Hindlimb muscle (tissue), 1 donor: ENCODE measurements around the gene LRP1. TPM values are rescaled to one million over a fixed set of nuclear protein-coding genes. Genes with fewer than 3 reads are reported as not detected.
"Not testable (repeated sequence)": the region's sequence is repeated elsewhere in the genome, so short reads cannot be mapped to it uniquely, and the experiment has no call there.

Experiments used
- DNase-seq: peaks from one replicate; pipeline ENCODE4 v3.0.0-alpha.2; 2013
- polyA plus RNA-seq: library from polyadenylated mRNA; unstranded; fragments of 120-200 nt; gene quantifications from one replicate; pipeline ENCODE4 v1.2.1, GENCODE V29; 2013; ENCODE audit not compliant: insufficient read length

The LRP1 gene
- polyA plus RNA-seq, 1 donor, result 130 TPM

DNA sequence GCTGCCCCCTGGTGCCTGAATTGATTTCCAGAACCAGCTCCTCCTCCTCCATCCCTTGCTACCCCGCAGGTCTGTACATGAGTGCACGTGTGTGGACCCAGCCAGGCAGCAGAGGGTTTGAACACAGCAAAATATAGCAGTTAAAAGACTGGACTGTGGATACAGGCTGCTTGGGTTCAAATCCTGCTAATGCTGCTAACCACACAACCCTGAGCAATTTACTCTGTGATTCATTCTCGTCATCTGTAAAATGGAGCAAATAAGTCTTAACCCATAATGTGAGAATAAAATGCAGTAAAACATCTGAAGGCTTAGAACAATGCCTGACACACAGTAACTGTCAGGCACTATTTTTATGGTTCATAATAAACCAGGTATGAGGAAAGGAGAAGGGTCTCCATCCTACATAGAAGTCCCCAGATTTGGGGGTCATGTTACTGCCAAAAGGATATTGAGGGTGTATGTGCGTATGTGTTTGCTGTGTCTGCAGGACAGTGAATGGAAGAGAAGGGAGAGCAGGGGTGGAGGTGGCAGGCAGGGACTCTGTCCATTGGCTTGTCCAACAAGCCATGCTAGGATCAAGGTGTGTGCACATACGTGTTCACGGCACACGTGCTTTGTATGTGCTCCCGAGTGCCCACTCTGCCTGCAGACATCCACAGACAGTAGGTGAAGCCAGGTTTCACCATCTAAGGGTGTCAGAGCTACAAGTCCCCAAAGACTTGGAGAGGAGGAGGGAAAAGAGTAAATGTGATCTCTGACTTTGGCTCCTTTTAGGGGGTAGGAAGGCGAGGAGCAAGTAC, 15.6 kb upstream of the LRP1 start:
- DNase-seq, result no peak

DNA sequence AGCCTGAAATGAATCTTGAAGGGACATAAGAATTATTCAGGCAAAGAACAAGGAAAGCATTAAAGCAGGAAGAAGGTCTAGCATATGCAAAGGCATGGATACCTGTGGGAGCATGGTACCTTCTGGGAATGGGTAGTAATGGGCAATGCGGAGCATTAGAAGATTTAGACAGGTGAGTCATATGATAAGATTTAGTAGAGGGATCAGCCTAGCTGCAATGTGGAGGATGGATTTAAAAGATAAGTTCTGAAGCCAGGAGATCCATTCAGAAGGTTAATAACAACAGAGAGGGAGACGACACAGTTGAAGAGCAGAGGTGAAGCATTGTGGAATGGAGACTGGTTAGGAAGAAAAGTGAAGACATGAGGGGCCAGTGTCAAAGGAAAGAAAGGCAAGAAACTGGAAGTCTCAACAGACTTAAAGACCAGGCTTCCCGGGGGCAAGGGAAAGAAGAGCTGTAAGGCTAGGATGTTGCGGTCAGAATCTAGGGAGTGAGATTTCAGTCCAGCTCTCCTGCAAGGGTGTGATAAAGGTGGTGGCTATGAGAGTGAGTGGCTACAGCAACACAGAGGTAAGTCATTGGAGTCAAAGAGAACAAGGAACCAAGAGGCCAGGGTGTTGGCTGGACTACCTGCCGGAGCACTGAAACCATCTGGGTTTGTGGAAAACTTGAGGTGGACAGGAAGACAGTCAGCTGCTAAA, 11.6 kb upstream of the LRP1 start:
- no peak for DNase-seq

DNA sequence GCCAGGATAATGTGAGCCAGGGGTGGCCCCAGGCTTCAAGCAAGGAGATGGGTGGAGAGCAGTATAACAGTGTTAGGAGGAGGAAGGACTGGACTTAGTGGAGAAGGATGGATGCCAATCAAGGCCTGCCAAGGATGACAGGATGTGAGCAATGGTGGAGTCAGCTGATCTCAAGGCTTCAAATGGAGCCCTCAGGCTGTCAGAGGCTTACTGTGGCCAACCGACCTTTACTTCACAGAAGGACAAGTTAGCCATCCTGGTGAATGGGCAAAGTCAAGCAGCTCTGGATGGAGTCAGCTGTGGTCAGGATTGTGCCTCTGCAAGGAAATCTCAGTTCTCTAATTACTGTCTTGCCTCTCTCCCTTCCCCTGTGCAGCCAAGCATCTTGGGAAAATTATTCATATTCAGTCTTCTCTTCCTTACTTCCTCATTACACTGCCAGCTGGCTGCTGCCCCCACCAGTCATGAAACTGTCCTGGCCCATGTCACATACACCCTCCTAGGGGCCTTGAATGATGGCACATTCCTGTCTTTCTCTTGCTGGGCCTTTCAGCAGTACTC, 9.5 kb upstream of the LRP1 start:
- no peak for DNase-seq

DNA sequence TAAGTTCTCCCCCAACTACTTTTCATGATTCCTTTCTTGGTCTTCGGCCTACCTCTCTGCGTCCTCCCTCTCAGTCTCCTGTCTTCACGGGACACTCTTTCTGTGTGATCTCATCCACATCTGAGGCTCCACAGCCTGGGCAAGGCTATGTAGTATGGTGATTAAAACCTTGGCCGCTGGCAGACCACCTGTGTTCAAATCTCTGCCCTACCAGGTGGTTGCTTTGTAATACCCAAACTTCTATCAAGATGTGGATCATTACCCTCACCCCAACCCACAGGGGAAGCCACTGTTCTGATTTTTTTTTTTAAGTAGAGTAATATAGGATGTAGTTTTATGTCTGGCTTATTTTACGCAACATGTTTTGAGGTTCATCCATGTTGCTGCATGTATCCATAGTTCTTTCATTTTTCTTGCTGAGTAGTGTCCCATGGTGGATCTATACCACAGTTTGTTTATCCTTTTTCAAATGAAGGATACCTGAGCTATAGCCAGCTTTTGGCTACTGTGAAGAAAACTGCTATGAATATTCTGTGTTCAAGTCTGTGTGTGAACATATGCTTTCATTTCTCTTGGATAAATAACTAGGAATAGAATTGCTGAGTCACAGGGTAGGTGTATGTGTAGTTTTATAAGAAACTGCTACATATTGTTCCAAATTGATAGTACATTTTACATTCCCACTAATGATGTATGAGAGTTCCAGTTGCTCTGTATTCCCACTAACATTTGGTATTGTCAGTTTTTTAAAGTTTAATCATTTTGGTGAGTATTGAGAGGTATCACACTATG, 8.8 kb upstream of the LRP1 start:
- DNase-seq, result no peak

DNA sequence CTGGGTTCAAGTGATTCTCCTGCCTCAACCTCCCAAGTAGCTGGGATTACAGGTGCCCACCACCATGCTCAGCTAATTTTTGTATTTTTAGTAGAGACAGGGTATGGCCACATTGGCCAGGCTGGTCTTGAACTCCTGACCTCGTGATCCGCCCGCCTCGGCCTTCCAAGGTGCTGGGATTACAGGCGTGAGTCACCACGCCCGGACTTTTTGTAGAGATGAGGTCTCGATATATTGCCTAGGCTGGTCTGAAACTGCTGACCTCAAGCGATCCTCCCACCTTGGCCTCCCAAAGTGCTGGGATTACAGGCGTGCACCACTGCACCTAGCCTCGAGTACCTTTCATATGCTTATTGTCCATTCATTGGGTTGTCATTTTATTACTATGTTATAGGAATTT, 7.6 kb upstream of the LRP1 start:
- not testable (repeated sequence) for DNase-seq

DNA sequence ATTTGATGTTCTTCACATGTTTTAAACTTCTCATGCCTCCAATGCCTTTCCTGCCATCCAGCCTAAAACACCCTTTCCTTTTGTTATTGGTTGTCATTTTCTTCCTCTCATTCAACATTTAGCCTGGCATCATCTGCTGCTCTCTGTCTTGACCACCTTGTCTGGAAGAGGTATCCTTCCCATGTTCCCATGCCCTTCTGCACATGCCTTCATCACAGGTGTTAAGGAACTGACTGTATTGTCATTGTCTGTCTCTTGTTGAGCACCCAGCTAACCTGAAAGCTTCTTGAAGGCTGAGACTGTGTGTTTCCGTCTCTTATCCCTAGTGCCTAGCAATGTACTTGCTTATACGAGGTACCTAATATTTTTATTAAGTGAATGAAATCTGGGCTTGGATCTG, 4.5 kb upstream of the LRP1 start:
- DNase-seq, result no peak

DNA sequence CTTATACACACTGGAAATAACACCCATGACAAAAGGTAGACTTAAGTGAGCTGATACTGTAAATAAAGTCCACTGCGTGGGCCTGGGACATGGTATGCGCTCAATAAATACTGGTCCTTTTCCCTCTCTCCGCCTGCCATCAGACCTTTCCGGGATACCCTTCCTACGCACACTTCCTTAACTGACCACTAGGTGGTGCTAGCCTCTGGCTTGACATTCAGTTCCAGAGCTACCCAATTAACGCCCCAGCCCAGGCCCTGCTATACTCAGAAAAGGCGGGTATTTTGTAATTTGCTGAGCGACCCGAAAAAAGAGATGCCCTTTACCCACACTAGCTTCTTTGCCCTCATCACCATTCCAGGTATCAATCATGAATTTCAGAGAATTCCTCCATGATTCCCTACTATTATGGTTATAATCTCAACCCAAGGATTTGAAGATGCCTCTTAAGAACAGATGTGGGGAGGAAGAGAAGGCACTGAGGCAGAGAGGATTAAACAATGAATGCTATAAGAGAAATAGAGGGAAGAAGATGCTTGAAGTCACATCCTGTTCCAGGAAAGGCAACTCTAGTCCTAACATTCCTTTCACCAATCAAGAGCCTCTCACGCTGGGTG, 3.9 kb upstream of the LRP1 start:
- DNase-seq, result peak; percentile 74

DNA sequence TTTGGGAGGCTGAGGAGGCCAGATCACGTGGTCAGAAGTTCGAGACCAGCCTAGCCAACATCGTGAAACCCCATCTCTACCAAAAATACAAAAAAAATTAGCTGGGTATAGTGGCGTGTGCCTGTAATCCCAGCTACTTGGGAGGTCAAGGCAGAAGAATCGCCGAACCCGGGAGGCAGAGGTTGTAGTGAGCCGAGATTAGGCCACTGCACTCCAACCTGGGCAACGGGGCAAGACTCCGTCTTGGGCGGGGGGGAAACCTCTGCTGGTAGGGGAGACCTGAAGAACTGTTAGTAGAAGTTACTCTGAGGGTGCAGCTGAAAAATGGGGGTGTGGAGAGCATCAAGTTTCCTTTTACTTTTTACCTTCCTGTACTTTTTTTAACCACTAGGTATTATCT, 2.2 kb upstream of the LRP1 start:
- no peak for DNase-seq

DNA sequence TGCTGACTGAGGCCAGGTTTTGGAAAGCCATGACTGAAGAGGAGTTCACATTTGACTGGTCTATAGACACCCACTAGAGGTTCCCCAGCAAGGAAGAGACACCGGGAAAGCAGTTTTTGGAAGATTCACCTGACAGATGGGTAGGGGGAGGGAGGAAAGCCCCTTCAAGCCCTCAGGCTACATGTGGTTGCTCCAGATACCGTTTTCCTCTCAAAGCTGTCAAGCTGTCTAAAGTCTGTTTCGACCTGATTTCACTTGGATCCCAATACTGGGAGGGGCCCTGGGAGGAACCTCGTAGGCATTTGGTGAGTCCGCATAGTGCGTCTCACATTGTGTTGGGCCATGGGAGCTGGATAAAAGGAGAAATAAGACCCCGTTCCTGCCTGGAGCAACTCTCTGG, 1.7 kb upstream of the LRP1 start:
- no peak for DNase-seq

DNA sequence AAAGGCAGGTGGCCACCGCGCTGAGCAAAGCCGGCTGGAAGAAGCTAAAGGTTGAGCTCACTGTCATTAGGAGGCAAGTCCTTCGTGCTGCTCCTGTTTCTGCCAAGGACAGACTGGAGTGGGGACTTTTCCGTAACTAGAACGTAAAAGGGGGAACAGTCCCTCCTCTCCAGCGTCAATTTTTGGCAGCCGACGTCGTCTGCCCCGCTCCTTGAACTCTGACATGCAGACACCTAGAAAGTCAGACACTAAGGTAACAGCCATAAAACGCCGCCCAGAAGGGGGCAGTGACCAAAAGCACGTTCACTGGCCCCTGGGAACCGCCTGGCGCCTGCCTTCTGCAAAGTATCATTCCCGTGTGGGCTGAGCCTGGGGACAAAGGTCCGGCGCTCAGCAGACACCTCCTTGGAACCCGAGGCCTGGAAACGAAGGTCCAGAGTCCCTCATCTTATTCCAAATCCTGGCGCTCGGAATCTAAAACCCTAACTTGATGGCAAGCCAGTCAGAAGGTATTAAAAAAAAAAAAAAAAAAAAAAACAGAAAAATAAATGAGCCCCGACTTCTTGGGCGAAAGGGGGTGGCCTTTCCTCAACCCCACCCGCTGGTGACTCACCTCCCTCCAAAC, 1.1 kb upstream of the LRP1 start:
- no peak for DNase-seq

DNA sequence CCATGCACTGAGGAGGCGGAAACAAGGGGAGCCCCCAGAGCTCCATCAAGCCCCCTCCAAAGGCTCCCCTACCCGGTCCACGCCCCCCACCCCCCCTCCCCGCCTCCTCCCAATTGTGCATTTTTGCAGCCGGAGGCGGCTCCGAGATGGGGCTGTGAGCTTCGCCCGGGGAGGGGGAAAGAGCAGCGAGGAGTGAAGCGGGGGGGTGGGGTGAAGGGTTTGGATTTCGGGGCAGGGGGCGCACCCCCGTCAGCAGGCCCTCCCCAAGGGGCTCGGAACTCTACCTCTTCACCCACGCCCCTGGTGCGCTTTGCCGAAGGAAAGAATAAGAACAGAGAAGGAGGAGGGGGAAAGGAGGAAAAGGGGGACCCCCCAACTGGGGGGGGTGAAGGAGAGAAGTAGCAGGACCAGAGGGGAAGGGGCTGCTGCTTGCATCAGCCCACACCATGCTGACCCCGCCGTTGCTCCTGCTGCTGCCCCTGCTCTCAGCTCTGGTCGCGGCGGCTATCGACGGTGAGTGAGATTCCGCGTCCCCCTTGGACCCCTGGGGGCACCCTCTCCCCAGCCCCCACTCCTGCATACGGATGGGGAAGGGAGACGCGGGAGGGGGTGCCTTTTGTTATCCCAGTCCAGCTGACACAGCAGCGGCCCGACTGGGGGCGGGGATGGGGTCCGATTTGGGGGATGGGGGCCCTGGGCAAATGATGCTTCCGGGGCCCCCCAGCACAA, 400 bp downstream of the LRP1 start:
- DNase-seq, result no peak

DNA sequence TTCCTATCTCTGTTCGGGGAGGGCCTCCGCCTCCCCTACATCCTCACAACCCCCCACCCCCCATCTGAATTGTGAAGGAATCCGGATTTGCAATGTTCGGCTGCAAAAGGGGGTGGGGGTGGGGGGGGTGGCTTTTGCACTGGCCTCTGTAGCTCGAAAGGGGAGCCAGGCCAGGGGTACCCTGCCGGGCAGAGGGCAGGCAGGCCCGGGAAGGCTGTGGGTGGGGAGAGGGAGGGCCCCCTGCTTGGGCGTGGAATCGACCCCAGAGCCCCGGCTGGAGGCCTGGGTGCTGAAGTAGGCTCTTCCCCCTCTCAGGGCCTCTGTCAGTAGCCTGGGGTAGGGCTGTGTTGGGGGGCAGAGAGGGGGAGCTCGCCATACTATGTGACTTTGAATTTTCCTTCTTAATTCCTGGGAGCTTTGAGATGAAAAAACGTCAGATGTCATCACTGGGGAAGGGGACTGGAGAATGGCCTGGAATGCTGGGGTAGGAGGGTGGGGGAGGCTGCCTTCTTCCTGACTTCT, 1.1 kb downstream of the LRP1 start:
- no peak for DNase-seq

DNA sequence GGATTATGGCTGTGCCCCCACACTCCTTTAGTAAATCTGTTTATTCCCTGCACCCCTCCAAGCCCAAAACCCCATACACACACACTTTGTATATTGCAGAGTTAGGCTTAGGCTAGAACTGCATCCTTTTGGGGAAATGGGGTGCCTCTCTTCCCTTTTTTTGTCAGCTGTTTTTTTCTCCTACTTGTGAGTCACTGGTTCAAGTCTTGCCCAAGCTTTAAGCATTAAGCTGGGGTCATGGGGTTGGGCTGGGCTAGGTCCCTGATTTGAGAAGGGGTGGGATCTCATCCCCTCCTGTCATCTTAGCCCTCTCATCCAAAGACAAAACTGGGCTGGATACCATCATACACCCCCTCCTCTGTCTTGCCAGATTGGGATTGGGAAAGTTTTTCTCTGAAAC, 1.6 kb downstream of the LRP1 start:
- DNase-seq, result no peak

DNA sequence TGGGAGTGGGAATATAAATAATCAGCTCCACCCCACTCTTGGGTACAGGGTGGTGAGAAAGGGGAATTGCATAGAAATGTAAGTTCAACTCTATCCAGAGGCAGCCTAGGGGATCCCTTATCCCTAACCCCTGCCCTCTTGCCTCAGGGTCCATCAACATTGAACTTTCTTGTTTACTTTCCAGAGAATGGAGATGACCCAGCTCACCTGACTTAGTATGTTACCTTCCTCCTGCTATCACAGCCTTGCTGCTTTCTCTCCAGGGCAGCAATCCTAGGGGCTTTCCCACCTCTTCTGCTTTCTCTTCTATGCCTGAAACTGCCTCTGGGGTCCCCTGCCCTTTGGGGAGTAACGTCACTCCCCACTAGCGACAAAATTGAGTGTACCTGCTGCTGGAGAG, 2.7 kb downstream of the LRP1 start:
- no peak for DNase-seq

DNA sequence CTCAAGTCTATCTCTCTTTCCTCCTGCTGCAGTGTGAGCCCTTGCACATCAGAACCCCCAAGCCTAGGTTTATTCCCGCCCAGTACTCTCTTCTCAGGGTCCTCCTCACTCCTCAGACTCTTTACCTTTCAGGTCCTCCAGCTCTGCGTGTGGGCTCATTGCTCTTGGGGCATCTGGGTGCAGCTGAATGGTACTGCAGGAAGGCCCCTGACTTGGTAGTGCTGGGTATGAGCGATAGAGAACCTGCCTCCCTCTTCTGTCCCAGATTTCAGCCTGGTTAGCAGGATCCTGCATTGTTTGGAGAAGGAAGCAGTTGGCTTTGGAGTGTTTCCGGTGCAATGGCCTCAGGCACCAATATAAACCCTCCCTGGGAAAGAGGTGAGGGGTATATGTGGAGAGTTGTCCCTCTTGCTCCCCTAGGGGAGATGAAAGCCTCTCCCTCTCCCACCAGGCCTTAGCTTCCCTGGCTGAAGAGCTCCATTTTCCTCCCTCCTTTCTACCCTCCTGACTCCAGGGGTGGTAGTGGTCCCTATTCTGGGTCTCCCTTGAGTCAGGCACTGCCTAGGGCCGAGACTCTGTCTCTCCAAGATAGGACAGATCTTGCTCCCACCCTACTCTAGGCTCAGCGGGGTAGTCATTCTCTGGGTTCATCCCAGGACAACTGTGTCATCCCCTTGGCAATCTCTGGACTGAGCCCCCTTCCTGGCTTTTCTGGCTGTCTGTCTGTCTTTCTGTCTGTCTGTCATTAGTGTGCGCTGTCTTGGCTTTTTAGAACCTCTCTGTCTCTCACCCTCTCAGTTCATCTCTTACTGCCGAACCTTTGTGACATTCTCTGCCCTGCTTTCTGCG, 3.8 kb downstream of the LRP1 start:
- DNase-seq, result no peak

DNA sequence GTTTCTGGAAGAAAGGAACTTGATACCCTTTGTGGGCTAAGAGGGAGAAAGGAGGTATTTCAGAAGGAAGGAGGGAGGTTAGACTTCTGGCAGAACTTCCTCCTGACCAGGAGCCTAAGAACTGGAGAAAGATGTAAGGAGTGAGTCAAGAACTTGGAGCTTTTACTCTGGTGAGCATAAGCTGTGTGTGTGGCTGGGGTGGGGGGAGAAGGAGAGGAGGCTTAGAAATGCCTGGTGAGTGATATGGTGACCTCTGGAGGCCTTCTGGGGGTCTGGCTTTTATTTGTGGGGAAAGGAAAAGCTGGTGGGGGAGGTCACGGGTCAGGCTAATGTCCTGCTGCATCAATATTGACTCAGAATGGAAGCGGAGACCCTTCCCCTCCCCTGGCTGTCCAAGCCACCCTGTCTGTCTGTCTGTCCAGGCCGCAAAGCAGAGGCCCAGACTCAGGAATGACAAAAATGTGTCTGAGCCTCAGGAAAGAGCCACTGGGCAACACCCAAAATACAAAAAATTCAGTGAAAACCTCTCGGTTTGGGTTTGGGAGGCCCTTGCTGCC, 4.8 kb downstream of the LRP1 start:
- no peak for DNase-seq

DNA sequence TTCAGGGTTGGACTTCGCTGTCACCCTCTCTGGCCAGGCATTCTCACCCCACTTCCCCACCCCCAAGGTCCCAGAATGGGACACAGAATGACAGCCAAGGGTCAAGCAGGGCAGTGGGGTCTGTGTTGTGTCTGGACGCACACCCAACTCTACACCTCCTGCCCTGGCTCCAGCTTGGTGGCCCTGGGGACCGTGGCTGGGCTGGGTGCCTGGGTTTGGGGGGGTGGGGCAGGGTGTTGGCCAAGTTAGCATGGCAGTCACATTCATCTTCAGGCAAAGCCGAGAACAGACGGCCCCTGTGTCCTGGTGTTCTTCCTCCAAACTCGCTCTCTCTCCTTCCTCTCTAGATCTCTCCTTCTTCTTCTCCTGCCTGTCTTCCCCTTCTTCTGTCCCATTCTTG, 5.6 kb downstream of the LRP1 start:
- DNase-seq, result no peak

DNA sequence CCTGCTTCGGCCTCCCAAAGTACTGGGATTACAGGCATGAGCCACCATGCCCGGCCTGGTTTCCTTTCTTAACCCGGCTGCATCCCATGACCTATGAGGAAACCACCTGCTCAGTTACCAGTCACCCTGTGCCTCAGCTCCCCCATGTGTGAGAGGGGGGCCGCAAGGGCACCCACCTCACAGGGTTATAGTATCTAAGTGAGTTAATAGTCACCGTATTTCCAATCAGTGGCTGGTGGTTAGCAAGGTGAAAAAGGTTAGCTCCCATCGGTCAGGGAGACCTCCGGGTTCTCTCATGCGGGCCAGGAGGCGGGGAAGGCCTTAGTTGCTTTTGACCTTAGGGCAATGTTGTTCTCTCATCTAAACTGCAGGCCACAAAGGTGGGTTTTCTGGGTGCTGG, 6.7 kb downstream of the LRP1 start:
- no peak for DNase-seq

DNA sequence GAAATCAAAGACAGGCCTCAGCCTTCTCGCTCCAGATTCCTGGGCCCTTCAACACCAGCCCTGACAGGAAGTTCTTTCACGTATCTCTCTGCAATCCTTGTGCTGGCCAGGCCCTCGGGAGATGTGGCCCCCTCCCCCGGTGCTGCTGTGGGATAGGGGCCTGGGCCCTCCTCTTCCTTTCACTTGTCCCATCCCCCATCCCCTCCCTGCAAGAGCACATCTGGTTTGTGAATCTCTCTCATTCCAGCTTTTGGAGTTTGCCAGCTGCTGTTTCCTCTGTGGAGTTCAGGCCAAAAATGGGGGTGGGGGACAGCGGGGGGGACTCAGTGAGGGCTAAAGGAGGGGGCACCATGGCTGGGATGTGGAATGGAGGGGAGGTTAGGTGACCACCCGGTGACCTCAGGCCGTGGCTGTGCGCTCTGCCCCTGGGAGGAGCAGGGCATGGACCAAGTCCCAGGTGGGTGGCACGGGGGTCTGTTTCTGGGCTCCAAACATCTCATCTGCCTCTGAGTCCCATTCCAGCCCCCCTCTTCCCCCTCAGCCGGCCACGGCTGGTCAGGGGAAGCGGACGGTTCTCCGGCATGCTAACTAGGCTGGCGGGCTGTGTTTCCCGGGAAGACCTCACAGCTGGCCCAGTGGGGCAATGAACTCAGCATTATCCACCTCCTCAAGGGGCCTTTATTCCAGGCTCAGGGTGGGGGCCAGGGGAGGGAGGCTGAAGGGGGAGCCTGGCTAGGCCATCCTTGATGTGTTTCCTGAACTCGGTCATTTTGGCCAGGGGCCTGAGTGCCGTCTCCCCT, 7.4 kb downstream of the LRP1 start:
- peak; percentile 91 for DNase-seq
